ENCODE measurements around the gene CCDC110. TPM values are rescaled to one million over a fixed set of nuclear protein-coding genes. Genes with fewer than 3 reads are reported as not detected.
A peak's percentile ranks its signal among the peaks of the same experiment; 100 is the strongest.
"Not testable (repeated sequence)": the region's sequence is repeated elsewhere in the genome, so short reads cannot be mapped to it uniquely, and the experiment has no call there.

The CCDC110 gene
- not detected for total RNA-seq

- peak; percentile 77 to 87 (median 86) for DNase-seq (ENCODE audit: low read depth in 2 of 3, low spot score in 2 of 3)
These were observed at the start of gene CCDC110 for GRCh38 chr4:185471235-185472102. Gene CCDC110, minus strand, starts transcription at chr4:185471733. Its CDS starts 50 bp downstream, at chr4:185471683.

GRCh38 chr4:185520119-185520518, 48.6 kb upstream of the CCDC110 start:
- no peak for DNase-seq (ENCODE audit: low read depth in 2 of 3, low spot score in 2 of 3)

- DNase-seq (ENCODE audit: low read depth in 2 of 3, low spot score in 2 of 3), result no peak
These were observed 47.0 kb upstream of the CCDC110 start for GRCh38 chr4:185518494-185518893.

- no peak for DNase-seq (ENCODE audit: low read depth in 2 of 3, low spot score in 2 of 3)
These were observed 46.5 kb upstream of the CCDC110 start for GRCh38 chr4:185518069-185518468.

- DNase-seq (ENCODE audit: low read depth in 2 of 3, low spot score in 2 of 3), result no peak
These were observed 43.7 kb upstream of the CCDC110 start for GRCh38 chr4:185515248-185515647.

- DNase-seq (ENCODE audit: low read depth in 2 of 3, low spot score in 2 of 3), result no peak
These were observed 42.7 kb upstream of the CCDC110 start for GRCh38 chr4:185514182-185514697.

- DNase-seq (ENCODE audit: low read depth in 2 of 3, low spot score in 2 of 3), result peak in 2 of 3 donors; percentile 80 to 93
These were observed 42.1 kb upstream of the CCDC110 start for GRCh38 chr4:185513489-185514181.

- no peak for DNase-seq (ENCODE audit: low read depth in 2 of 3, low spot score in 2 of 3)
These were observed 41.0 kb upstream of the CCDC110 start for GRCh38 chr4:185512516-185512915.

GRCh38 chr4:185511243-185511642, 39.7 kb upstream of the CCDC110 start:
- DNase-seq (ENCODE audit: low read depth in 2 of 3, low spot score in 2 of 3), result not testable (repeated sequence)

- DNase-seq (ENCODE audit: low read depth in 2 of 3, low spot score in 2 of 3), result no peak
These were observed 39.3 kb upstream of the CCDC110 start for GRCh38 chr4:185510806-185511205.

GRCh38 chr4:185508181-185508580, 36.6 kb upstream of the CCDC110 start:
- DNase-seq (ENCODE audit: low read depth in 2 of 3, low spot score in 2 of 3), result no peak

- DNase-seq (ENCODE audit: low read depth in 2 of 3, low spot score in 2 of 3), result no peak
These were observed 34.9 kb upstream of the CCDC110 start for GRCh38 chr4:185506422-185506821.

GRCh38 chr4:185504098-185505047, 32.8 kb upstream of the CCDC110 start:
- DNase-seq (ENCODE audit: low read depth in 2 of 3, low spot score in 2 of 3), result no peak

GRCh38 chr4:185502386-185502785, 30.9 kb upstream of the CCDC110 start:
- no peak for DNase-seq (ENCODE audit: low read depth in 2 of 3, low spot score in 2 of 3)

- DNase-seq (ENCODE audit: low read depth in 2 of 3, low spot score in 2 of 3), result no peak
These were observed 29.0 kb upstream of the CCDC110 start for GRCh38 chr4:185500576-185500975.

GRCh38 chr4:185500035-185500434, 28.5 kb upstream of the CCDC110 start:
- no peak for DNase-seq (ENCODE audit: low read depth in 2 of 3, low spot score in 2 of 3)

- DNase-seq (ENCODE audit: low read depth in 2 of 3, low spot score in 2 of 3), result no peak
These were observed 17.1 kb upstream of the CCDC110 start for GRCh38 chr4:185488650-185489049.

GRCh38 chr4:185481401-185481800, 9.9 kb upstream of the CCDC110 start:
- no peak for DNase-seq (ENCODE audit: low read depth in 2 of 3, low spot score in 2 of 3)

- no peak for DNase-seq (ENCODE audit: low read depth in 2 of 3, low spot score in 2 of 3)
These were observed 8.6 kb upstream of the CCDC110 start for GRCh38 chr4:185480016-185480732.

GRCh38 chr4:185479507-185479971, 8.0 kb upstream of the CCDC110 start:
- no peak for DNase-seq (ENCODE audit: low read depth in 2 of 3, low spot score in 2 of 3)
